HG02759 (cell line): ENCODE data around the gene SPATS2L.

Experiments
- ATAC-seq: cut with Tn5 transposase; IDR thresholded peaks from one replicate; pipeline ENCODE4 v1.9.1; 2021; ENCODE audit warnings: mild to moderate bottlenecking, moderate library complexity; ENCODE audit not compliant: unreplicated experiment

Gene SPATS2L

GRCh38 chr2:200431996-200432705, 125.7 kb downstream of the SPATS2L start:
- ATAC-seq: no peak

GRCh38 chr2:200435379-200435778, 128.9 kb downstream of the SPATS2L start:
- ATAC-seq: no peak

GRCh38 chr2:200438251-200438650, 131.8 kb downstream of the SPATS2L start:
- no peak for ATAC-seq

GRCh38 chr2:200438846-200439245, 132.4 kb downstream of the SPATS2L start:
- ATAC-seq: no peak

GRCh38 chr2:200439981-200440380, 133.5 kb downstream of the SPATS2L start:
- no peak for ATAC-seq

- ATAC-seq: no peak
Measured at GRCh38 chr2:200442471-200442870, 136.0 kb downstream of the SPATS2L start.

GRCh38 chr2:200443376-200443775, 136.9 kb downstream of the SPATS2L start:
- no peak for ATAC-seq

- ATAC-seq: no peak
Measured at GRCh38 chr2:200443916-200444315, 137.4 kb downstream of the SPATS2L start.

GRCh38 chr2:200444530-200444929, 138.0 kb downstream of the SPATS2L start:
- ATAC-seq: no peak

- ATAC-seq: no peak
Measured at GRCh38 chr2:200445284-200445683, 138.8 kb downstream of the SPATS2L start.

- ATAC-seq: no peak
Measured at GRCh38 chr2:200446612-200447011, 140.1 kb downstream of the SPATS2L start.

GRCh38 chr2:200447139-200447855, 140.8 kb downstream of the SPATS2L start:
- ATAC-seq: no peak

- no peak for ATAC-seq
Measured at GRCh38 chr2:200448455-200448854, 142.0 kb downstream of the SPATS2L start.

- ATAC-seq: no peak
Measured at GRCh38 chr2:200449149-200449548, 142.7 kb downstream of the SPATS2L start.

GRCh38 chr2:200450288-200450687, 143.8 kb downstream of the SPATS2L start:
- no peak for ATAC-seq

- ATAC-seq: peak; percentile 30
Measured at GRCh38 chr2:200451511-200451910, 145.0 kb downstream of the SPATS2L start.

GRCh38 chr2:200452377-200452776, 145.9 kb downstream of the SPATS2L start:
- ATAC-seq: no peak

- no peak for ATAC-seq
Measured at GRCh38 chr2:200453142-200453852, 146.8 kb downstream of the SPATS2L start.

GRCh38 chr2:200453853-200454534, 147.5 kb downstream of the SPATS2L start:
- ATAC-seq: no peak

- peak; percentile 80 for ATAC-seq
Measured at GRCh38 chr2:200454927-200455801, 148.7 kb downstream of the SPATS2L start.
